ENCODE measurements around the gene SNX8.
A peak's percentile ranks its signal among the peaks of the same experiment; 100 is the strongest.

Gene SNX8

DNA sequence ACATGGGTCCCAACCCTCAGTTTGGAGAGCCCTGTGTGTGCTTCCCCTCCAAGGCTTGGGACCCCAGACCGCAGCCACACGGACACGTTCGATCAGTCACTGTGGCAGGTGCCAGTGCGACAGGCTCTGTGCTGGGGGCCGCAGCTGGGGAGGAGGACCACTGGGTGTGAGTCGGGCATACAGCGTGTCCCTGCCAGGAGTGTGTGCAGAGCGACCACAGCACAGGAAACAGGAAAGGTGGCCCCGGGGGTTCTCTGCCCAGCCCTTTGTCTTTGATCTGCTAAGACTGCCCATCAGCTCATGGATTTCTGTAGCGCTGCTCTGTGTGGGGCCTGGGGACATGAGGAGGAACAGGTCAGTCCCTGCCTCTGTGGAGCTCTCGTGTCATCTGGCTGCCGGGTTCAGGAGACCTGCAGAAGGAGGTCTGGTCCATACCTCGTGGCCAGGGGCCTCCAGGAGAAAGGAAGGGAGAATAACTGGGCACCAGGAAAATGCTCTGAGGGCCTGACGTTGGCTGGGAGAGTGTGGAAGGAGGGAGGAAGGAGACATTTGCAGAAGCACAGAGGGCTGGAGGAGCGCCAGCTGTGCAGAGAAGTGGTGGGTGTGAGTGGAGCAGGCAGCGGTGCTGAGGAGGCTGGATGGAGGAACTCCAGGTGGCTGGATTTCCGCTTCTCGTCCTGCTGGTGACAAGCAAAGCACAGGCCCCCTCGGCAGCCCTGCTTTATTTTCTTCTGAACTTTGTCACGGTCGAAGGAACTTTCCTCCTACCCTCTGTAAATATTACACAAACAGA lies 68.2 kb downstream of the SNX8 start:
- no peak overlapping the region for H3K4me3 ChIP-seq (replicated peaks in 1 of 2; ENCODE audit: low read depth in 2 of 2, low read length in 2 of 2)
- TF ChIP-seq, protein P1, sequence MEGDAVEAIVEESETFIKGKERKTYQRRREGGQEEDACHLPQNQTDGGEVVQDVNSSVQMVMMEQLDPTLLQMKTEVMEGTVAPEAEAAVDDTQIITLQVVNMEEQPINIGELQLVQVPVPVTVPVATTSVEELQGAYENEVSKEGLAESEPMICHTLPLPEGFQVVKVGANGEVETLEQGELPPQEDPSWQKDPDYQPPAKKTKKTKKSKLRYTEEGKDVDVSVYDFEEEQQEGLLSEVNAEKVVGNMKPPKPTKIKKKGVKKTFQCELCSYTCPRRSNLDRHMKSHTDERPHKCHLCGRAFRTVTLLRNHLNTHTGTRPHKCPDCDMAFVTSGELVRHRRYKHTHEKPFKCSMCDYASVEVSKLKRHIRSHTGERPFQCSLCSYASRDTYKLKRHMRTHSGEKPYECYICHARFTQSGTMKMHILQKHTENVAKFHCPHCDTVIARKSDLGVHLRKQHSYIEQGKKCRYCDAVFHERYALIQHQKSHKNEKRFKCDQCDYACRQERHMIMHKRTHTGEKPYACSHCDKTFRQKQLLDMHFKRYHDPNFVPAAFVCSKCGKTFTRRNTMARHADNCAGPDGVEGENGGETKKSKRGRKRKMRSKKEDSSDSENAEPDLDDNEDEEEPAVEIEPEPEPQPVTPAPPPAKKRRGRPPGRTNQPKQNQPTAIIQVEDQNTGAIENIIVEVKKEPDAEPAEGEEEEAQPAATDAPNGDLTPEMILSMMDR (IDR thresholded peaks at IDR 0.05; ENCODE audit: low read depth, low read length) = no peak
- peak in 1 of 2 donors; percentile 44 for DNase-seq (ENCODE audit: low read depth in 2 of 2)

DNA sequence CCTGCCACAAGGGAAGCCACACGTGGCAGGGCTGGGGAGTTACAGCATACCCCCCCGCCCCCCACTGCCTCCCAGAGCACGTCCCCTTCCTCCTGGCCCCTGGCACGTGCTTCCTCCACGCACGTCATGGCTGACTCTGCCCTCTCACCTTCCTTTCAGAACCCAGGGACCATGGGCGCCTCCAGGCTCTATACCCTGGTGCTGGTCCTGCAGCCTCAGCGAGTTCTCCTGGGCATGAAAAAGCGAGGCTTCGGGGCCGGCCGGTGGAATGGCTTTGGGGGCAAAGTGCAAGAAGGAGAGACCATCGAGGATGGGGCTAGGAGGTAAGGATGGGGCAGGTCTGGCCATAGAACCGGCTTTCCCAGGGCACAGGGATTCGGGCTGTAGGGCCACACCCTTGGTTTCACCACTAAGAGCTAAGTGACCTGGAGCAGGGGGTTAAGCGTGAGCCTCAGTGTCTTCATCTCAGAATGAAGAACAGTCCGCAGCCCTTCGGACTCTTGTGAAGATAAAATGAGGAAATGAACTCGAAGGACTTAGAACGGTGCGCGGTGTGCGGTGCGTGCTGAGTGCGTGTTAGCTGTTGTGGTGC lies 69.7 kb downstream of the SNX8 start:
- TF ChIP-seq, protein P1 (IDR thresholded peaks at IDR 0.05; ENCODE audit: low read depth, low read length) = no peak
- DNase-seq (ENCODE audit: low read depth in 2 of 2) = no peak
- H3K4me3 ChIP-seq (replicated peaks in 1 of 2; ENCODE audit: low read depth in 2 of 2, low read length in 2 of 2) = no peak overlapping the region

DNA sequence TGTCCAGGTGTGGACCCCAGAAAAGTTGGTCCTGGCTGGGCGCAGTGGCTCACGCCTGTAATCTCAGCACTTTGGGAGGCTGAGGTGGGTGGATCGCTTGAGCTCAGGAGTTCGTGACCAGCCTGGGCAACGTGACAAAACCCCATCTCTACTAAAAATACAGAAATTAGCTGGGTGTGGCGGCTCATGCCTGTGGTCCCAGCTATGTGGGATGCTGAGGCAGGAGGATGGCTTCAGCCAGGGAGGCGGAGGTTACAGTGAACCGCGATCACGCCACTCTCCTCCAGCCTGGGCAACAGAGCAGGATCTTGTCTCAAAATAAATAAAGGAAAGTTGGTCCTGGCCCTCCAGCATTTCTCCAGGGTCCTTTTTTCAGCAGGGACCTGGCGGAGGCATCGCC lies 70.8 kb downstream of the SNX8 start:
- TF ChIP-seq, protein P1 (IDR thresholded peaks at IDR 0.05; ENCODE audit: low read depth, low read length) = no peak
- no peak for DNase-seq (ENCODE audit: low read depth in 2 of 2)
- H3K4me3 ChIP-seq (replicated peaks in 1 of 2; ENCODE audit: low read depth in 2 of 2, low read length in 2 of 2) = no peak overlapping the region

DNA sequence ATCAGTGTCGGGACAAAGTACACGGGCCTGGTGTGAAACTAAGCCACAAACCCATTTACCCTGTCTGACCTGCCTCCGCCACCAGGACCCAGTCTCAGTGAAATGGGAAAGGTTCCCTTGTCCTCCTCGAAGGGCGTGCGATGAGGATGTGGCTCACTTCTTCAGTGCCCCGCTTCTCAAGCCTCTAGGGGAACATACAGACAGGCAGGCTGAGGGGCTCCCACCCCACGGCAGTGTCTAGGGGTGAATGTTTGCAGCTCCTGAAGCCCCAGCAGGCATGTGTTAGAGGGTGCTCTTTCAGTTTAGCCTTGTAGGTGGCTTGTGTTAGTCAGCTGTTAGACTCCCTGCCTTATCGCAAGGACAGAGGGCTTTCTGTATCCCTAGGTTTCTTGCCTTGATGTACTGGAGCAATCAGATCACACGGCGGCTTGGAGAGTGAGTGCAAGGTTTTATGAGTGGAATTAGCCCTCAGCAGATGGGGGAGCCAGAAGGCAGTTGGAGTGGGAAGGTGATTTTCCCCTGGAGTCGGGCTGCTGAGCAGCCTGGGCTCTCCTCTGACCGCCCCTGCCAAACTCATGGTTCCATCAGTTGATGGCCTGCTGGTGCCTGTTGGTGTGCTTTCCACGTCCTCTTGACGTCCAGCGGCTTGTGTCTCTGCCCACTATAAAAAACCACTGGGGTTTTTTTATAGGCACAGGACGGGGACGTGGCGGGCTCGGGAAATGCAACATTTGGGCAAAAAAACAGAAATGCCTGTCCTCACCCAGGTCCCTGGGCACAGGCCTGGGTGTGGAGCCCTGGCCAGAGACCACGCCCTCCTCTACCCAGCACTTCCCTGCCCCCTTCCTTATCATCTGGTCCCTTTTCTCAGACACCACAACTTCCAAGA lies 71.5 kb downstream of the SNX8 start:
- peak overlapping the region; percentile 93 to 94 for H3K4me3 ChIP-seq (replicated peaks in 1 of 2; ENCODE audit: low read depth in 2 of 2, low read length in 2 of 2)

DNA sequence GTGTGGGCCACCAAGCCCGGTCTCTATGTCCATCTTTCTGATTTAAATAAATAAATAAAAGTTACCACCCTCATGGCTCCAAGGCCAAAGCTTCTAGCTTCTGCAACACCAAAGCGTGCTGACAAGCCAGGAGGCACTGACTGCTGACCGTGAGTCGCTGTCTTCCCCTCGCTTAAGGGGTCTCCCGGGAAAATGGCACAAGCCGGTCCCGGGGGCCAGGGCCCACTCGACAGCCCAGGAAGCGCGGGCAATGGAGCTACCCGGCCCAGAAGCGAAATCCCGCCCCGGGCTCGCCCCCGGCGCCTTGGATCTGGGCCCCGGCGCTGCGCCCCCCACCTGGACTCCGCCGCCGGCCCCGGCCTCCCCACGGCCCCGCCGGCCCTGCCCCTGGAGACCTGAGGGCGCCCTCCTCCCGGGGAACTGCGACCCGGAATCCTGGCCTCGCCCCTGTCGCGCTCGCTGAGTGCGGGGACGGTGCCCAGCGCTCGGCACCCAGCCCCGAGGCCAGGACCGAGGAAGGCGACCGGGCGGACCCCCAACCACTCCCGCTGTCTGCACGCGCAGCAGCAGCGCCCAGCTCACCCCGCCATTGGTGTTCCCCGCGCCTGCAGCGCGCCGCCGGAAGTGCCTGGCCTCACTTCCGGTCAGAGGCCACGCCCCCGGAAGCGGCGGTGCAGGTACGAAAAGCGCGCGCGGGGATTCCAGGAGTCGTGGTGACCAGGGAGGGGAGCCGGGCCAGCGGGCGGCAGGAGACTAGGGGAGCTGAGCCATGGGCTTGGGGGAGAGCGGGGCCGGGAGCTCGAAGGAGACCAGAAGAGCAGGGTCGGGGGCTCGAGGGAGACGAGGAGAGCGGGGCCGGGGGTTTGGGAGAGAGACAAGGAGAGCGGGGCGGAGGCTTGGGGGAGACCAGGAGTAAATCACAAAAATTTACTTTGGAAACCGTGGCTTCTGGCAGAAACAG lies 72.4 kb downstream of the SNX8 start, which contains the start of the genes MRM2 and NUDT1:
Gene MRM2 (minus strand): TSS at position 626 of the 961 bp plus-strand sequence. CDS start 36 bp downstream, at position 590.
Gene NUDT1 (plus strand): TSS at position 647 of the 961 bp plus-strand sequence. CDS start 2,349 bp downstream, outside the sequence.
- H3K4me3 ChIP-seq (replicated peaks in 1 of 2; ENCODE audit: low read depth in 2 of 2, low read length in 2 of 2) = peak within 1 kb of the TSS; percentile 93 to 94
- peak; percentile 67 to 73 for DNase-seq (ENCODE audit: low read depth in 2 of 2)
- TF ChIP-seq, protein P1 (IDR thresholded peaks at IDR 0.05; ENCODE audit: low read depth, low read length) = no peak

More for the DNA sequence above, 71.5 kb downstream of the SNX8 start:
- TF ChIP-seq, protein P1 (IDR thresholded peaks at IDR 0.05; ENCODE audit: low read depth, low read length) = peak; percentile 27
- DNase-seq (ENCODE audit: low read depth in 2 of 2) = no peak
